Measurements from ENCODE around the gene CRMP1. TPM values are rescaled to one million over a fixed set of nuclear protein-coding genes. Genes with fewer than 3 reads are reported as not detected.
"Not testable (repeated sequence)": the region's sequence is repeated elsewhere in the genome, so short reads cannot be mapped to it uniquely, and the experiment has no call there.

Gene CRMP1
- total RNA-seq, 3 donors from 2014 or later: 0.44 to 1.6 (median 1.3) TPM

DNA sequence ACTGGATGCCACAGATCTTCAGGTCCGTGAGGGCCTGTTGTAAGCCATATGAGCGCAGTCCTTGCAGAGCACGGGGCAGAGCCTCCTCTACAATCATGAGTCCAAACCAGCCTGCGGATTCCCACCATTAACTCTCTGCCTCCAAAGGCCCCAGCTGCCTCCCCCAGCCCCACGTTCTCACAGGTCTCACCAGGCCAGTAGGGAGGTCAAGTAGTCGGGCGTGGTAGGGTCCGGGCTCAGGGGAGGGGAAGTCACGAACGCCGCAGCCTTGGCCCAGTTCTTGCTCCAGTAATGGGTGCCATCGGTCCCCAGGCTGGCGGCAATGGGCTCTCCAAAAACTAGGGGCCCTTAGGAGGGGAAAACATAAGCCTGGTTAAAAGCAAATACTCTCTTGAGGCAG, 53.6 kb downstream of the CRMP1 start:
- no peak for DNase-seq (ENCODE audit: low spot score in 2 of 2)
- Histone ChIP-seq H3K4me3 (no peak overlapping the region), H3K27ac (peak overlapping the region in 1 of 2 donors; percentile 68), H3K36me3 (no peaks in the 10 kb centered on the region), H3K9me3 (no peaks in the 10 kb centered on the region), H3K27me3 (no peaks in the 10 kb centered on the region), H3K4me1 (no peaks in the 10 kb centered on the region)
- TF ChIP-seq POLR2AphosphoS5 (IDR thresholded peaks at IDR 0.05) (no peak), POLR2A (IDR thresholded peaks at IDR 0.05) (no peak)
- TF ChIP-seq, protein P1, sequence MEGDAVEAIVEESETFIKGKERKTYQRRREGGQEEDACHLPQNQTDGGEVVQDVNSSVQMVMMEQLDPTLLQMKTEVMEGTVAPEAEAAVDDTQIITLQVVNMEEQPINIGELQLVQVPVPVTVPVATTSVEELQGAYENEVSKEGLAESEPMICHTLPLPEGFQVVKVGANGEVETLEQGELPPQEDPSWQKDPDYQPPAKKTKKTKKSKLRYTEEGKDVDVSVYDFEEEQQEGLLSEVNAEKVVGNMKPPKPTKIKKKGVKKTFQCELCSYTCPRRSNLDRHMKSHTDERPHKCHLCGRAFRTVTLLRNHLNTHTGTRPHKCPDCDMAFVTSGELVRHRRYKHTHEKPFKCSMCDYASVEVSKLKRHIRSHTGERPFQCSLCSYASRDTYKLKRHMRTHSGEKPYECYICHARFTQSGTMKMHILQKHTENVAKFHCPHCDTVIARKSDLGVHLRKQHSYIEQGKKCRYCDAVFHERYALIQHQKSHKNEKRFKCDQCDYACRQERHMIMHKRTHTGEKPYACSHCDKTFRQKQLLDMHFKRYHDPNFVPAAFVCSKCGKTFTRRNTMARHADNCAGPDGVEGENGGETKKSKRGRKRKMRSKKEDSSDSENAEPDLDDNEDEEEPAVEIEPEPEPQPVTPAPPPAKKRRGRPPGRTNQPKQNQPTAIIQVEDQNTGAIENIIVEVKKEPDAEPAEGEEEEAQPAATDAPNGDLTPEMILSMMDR (IDR thresholded peaks at IDR 0.05): no peak
- intact Hi-C loops (cut with DNase I; ENCODE audit: low total_unique reads): no loop called here

DNA sequence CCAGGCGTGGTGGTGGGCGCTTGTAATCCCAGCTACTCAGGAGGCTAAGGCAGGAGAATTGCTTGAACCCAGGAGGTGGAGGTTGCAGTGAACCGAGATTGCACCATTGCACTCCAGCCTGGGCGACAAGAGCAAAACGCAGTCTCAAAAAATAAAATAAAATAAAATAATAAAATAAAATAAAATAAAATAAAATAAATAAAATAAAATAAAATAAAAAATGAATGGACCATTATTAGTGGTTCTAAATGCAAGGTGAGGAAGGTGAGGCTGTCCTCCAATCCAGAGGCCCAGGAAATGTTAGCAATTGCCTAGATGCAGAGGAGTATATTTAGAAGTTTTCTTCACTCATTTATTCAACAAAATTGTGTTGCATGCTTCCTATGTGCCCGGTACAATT, 55.4 kb downstream of the CRMP1 start:
- H3K36me3 ChIP-seq; H3K27ac ChIP-seq; DNase-seq (ENCODE audit: low spot score in 2 of 2); H3K27me3 ChIP-seq; H3K4me3 ChIP-seq; H3K4me1 ChIP-seq; intact Hi-C loops (cut with DNase I; ENCODE audit: low total_unique reads); H3K9me3 ChIP-seq: not testable (repeated sequence)

DNA sequence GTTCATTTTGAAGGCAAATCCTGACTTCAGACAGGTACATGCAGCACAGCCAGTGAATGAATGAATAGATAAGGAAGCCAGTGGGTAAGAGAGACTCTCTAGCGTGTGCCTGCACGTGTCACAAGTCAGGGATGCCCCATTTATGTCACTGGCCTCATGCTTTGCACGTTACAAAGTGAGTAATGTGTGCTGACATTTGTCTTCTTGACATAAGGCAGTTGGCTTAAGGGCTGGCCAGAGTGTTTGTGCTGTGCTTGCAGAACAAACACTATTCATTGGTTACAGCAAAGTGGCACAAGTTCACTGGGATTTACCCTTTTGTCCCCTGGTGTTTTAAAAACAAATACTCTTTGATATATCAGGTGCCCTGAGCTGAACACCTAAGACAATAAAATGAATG, 55.9 kb downstream of the CRMP1 start:
- H3K4me1 ChIP-seq: no peaks in the 10 kb centered on the region
- TF ChIP-seq, protein P1 (IDR thresholded peaks at IDR 0.05): no peak
- TF ChIP-seq POLR2A (IDR thresholded peaks at IDR 0.05): no peak
- H3K4me3 ChIP-seq: no peak overlapping the region
- no peaks in the 10 kb centered on the region for H3K9me3 ChIP-seq
- H3K27me3 ChIP-seq: no peaks in the 10 kb centered on the region
- no peaks in the 10 kb centered on the region for H3K36me3 ChIP-seq
- no peak overlapping the region for H3K27ac ChIP-seq
- no peak for DNase-seq (ENCODE audit: low spot score in 2 of 2)
- intact Hi-C loops (cut with DNase I; ENCODE audit: low total_unique reads): no loop called here

DNA sequence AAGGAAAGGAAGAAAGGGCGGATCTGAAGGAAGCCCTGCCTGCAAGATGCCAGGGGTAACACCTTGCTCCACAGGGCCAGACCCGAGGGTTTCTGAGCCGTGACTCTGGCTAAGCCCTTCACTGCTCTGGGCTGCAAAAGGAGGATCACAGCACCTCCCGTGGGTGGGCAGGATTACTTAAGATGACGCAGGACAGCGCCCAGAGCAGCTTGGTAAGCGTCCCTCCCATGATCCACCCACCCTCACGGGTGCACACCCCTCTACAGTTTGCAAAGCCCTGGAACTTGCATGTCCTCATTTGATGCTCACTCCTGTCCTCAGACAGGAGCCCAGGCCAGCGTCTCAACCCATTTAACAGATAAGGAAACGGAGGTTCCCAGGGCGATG, 64.9 kb downstream of the CRMP1 start:
- no peak for DNase-seq (ENCODE audit: low spot score in 2 of 2)
- Histone ChIP-seq H3K36me3 (no peaks in the 10 kb centered on the region), H3K4me3 (no peak overlapping the region), H3K27me3 (no peaks in the 10 kb centered on the region), H3K9me3 (no peaks in the 10 kb centered on the region), H3K4me1 (no peaks in the 10 kb centered on the region), H3K27ac (no peak overlapping the region)
- intact Hi-C loops (cut with DNase I; ENCODE audit: low total_unique reads): no loop called here
- TF ChIP-seq, protein P1 (IDR thresholded peaks at IDR 0.05): no peak
- no peak for TF ChIP-seq POLR2AphosphoS5 (IDR thresholded peaks at IDR 0.05)
- no peak for TF ChIP-seq POLR2A (IDR thresholded peaks at IDR 0.05)

DNA sequence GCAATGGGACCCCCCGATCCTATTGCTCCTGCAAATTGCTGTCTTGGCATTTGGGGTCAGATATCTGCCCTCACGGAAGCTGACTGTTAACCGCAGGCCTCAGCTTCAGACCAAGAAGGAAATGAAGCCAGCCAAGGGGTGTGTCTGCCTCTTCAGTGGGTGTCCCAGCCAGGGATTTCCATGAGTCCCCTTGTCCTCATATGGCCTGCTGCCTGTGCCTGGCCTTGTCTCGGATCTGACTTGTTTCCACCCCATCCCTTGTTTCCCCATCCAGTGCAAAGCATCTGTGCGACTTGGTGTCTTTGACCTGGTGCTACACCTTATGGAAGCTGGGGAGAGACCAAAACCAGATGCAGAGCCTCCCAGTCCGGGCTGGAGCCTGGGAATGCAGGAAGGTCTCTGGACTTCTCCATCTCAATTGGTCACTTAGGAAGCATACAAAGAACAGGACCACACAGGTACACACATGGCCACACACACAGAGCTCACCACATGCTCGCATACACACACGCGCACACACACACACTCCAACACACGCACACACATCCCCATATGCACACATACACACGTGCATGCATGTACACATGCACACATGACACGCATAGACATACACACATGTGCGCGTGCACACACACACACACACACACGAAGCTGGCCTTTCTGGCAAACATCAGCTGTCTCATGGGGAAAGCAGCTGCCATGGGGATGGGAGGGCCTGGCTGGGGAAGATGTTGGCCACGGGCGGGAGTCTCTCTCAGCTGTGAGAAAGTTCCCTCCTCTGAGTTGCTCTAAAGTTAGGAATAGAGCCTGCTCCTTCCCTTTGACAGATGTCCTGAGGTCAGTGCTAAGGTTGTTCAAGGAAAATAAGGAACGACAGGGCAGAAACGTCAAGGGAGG, 65.5 kb downstream of the CRMP1 start:
- Histone ChIP-seq H3K27me3 (no peaks in the 10 kb centered on the region), H3K36me3 (no peaks in the 10 kb centered on the region), H3K27ac (no peak overlapping the region), H3K4me1 (no peaks in the 10 kb centered on the region), H3K9me3 (no peaks in the 10 kb centered on the region), H3K4me3 (no peak overlapping the region)
- TF ChIP-seq POLR2AphosphoS5 (IDR thresholded peaks at IDR 0.05) (no peak), POLR2A (IDR thresholded peaks at IDR 0.05) (no peak)
- TF ChIP-seq, protein P1 (IDR thresholded peaks at IDR 0.05): no peak
- no peak for DNase-seq (ENCODE audit: low spot score in 2 of 2)
- intact Hi-C loops (cut with DNase I; ENCODE audit: low total_unique reads): no loop called here

Data from breast epithelium (tissue), 4 donors.